SIG-M5 treated with dmso at 0.1 percent for 504 hours (cell line): ENCODE data around the gene SELENOM.
"Not testable (repeated sequence)": the region's sequence is repeated elsewhere in the genome, so short reads cannot be mapped to it uniquely, and the experiment has no call there.

Experiments
- DNase-seq: peaks from one replicate; lab custom pipeline; 2025; ENCODE audit not compliant: unreplicated experiment; lab: John Stamatoyannopoulos, UW

SELENOM gene

DNA sequence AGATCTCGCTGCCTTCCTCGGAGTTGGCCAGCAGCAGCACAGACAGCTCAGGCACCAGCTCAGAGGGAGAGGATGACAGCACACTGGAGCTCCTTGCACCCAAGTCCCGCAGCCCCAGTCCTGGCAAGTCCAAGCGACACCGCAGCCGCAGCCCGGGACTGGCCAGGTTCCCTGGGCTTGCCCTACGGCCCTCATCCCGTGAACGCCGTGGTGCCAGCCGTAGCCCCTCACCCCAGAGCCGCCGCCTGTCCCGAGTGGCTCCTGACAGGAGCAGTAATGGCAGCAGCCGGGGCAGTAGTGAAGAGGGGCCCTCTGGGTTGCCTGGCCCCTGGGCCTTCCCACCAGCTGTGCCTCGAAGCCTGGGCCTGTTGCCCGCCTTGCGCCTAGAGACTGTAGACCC, 26.5 kb upstream of the SELENOM start:
- no peak for DNase-seq

DNA sequence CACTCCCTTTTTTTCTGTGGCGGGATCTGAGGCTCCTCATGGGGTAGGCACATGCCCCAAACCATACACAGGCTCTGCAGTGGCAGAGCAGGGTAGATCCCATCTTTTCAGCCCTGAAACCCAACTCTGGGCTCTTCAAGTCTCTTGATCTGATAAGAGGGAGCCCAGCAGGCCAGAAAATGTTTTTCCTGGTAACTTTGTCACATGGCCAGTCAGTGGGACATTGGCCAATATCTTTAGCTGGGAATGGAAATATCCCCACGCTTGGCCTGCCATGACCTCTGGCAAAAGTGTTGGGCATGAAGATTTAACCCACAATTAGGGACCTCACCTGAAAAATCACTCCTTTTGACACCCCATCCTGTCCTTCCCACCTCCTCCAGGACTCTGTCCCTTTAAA, 23.5 kb upstream of the SELENOM start:
- DNase-seq: no peak

DNA sequence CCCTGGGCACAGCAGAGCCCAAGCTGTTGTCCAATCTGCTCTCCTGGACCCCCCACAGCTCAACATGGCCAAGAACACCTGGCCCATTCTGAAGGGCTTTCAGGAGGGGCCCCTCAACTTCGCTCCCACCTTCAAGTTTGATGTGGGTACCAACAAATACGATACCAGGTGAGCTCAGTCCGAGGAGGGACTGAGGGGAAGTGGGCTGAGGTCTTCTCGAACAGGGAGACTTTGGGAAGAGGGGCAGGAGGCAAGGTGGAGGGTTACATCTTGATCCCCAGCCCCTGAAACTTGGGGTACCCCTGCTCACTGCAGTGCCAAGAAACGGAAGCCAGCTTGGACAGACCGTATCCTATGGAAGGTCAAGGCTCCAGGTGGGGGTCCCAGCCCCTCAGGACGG, 20.8 kb upstream of the SELENOM start:
- DNase-seq: no peak

DNA sequence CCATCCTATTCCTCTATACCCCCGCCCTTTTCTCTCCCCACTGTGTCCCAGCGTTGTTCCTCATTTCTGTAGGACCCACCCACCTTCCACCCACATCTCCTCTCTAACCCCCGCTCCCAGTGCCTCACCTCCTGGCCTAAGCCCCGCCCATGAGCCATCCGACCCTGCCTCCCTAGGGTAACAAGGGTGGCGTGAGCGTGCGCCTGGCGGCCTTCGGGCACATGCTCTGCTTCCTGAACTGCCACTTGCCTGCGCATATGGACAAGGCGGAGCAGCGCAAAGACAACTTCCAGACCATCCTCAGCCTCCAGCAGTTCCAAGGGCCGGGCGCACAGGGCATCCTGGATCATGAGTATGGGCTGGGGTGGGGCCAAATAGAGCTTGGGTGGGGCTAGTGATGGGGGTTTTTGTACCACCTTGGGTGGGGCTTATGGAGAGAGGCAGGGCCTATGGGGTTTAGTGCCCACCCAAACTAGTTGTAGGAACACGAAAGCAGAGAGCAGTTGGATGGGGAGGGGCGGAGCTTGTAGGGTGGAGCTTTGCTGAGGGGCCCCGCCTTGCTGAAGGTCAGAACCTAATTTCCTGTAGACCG, 19.9 kb upstream of the SELENOM start:
- DNase-seq: no peak

DNA sequence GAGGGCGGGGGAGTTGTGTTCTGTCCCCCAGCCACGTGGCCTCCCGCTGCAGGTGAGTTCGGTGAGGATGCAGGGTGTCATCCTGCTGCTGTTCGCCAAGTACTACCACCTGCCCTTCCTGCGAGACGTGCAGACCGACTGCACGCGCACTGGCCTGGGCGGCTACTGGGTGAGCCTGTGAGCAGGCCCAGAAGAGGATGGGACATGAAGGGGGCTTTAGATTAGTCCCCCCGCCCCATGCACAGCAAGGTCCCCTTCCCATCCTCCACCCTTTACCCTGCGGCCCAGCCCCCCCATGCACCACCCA, 19.5 kb upstream of the SELENOM start:
- no peak for DNase-seq

DNA sequence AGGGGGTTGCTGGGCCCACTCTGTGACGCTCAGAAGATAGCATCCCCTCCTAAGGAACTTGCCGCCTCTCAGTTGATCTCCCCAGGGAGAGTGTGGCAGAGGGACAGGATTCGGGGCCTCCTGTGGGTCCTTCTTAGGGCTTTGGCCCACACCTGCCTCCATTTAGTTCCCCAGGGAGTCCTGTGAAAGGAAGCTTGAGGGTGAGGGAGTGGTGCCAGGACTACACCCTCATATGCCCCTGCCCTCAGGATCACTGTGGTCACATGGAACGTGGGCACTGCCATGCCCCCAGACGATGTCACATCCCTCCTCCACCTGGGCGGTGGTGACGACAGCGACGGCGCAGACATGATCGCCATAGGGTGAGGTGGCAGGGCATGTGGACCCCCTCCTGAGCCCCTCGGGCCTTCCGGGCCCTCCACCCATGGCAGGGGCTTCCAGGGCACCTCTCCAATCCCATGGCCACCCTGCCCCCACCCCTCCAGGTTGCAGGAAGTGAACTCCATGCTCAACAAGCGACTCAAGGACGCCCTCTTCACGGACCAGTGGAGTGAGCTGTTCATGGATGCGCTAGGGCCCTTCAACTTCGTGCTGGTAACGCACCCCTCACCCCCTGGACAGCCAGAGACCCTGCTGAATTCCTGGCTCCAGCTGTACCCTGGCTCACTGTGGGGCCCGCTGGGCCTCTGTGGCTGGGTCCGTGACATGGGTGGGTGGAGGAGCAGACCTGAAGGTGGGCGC, 18.9 kb upstream of the SELENOM start:
- DNase-seq: no peak

DNA sequence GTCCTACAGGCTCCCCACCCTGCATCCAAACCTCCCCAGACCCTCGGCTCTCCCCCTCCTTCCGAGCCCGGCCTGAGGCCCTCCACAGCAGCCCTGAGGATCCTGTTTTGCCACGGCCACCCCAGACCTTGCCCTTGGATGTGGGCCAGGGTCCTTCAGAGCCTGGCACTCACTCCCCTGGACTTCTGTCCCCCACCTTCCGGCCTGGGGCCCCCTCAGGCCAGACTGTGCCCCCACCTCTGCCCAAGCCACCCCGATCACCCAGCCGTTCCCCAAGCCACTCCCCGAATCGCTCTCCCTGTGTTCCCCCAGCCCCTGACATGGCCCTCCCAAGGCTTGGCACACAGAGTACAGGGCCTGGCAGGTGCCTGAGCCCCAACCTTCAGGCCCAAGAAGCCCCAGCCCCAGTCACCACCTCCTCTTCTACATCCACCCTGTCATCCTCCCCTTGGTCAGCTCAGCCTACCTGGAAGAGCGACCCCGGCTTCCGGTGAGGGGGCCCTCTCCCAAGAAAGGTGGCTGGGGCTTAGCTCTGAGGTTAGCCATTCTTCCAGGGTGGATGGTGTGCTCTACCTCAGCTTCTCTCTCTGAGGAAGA, 18.3 kb upstream of the SELENOM start:
- DNase-seq: no peak

DNA sequence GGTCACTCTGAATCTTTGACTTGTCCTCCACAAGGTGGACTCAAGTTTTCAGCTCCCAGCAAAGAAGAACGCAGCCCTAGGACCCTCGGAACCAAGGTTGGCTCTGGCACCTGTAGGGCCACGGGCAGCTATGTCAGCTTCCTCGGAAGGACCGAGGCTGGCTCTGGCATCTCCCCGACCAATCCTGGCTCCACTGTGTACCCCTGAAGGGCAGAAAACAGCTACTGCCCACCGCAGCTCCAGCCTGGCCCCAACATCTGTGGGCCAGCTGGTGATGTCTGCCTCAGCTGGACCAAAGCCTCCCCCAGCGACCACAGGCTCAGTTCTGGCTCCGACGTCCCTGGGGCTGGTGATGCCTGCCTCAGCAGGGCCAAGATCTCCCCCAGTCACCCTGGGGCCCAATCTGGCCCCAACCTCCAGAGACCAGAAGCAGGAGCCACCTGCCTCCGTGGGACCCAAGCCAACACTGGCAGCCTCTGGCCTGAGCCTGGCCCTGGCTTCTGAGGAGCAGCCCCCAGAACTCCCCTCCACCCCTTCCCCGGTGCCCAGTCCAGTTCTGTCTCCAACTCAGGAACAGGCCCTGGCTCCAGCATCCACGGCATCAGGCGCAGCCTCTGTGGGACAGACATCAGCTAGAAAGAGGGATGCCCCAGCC, 17.6 kb upstream of the SELENOM start:
- no peak for DNase-seq

DNA sequence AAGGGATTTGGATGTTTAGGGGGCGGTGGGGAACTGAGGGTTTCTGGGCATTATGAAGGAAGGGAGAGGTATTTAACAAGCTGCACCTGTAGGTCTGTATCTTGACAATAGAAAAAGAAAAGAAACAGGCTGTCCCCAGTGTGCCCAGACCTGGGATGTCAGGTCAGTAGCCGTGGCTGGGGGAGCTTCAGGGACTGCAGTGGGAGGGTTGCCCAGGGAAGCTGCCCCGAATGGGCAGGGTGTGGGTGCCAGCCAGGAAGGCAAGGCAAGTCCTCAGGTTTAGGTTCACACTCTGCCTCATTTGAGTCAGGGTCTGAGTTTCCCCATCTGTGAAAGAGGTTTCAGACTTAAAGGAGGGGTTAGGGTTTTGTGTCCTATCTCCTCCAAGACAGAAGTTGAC, 16.9 kb upstream of the SELENOM start:
- DNase-seq: no peak

DNA sequence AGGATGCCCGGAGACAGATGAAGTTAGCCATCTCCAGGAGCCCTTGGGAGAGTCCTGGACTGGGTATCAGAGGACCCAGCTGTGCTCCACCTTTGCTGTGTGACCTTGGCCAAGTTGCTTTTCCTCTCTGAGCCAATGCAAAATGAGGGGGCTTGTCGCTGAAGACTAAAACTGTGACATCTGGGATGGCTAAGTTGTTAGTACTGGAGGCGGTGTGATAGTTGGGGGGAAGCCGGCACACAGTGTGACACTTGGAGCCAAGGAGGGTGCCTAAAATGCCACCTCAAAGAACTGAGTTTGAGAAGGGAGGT, 15.9 kb upstream of the SELENOM start:
- no peak for DNase-seq

DNA sequence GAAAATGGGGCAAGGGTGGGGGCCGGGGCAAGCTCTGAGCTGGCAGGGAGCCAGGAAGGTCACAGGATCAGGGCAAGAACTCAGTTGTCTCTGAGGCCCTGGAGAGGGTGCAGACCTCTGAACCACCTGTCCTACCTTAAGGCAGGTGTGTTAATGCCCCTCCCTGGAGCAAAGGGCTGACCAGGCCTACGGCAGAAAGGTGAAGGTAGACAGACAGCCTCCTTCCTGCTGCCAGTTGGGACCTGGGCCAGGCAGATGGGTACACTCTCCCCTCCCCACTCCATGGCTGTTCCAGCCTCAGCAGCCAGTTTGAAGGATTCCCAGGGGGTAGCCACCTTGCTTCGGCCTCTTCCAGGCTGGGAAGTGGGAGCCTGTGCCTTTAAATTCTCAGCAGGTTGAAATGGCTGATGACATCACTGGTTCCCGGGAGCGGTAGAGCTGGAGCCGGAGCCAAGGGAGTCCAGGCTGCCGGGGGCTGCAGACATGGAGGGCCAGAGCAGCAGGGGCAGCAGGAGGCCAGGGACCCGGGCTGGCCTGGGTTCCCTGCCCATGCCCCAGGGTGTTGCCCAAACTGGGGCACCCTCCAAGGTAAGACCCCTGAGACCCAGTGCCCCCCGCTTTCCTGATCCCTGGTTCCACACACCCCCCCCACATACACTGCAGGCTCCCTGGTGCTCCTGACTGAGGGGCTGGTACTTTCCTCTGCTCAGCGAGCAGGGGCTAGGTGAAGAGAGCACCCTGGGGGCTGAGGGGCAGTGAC, 15.3 kb upstream of the SELENOM start, which contains the start of gene INPP5J:
TSS of gene INPP5J (plus strand) at position 435 of the 760 bp plus-strand sequence. CDS start at position 484, 49 bp downstream.
- DNase-seq: no peak

DNA sequence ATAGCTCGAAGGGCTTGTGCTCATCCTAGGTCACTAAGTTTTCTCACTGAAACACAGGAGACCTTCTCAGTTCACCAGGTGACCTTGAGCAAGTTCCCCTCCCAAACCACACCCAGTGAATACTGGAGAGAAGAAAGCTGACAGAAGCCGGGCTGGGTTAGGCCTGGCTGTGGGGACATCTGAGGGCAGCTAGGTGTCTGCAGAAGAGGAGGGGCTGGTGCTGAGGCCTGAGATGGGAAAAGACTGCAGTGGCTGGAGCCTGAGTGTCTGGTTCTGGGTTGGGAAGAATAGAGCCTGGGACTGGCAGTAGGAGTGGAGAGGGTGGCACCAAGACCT, 14.8 kb upstream of the SELENOM start:
- DNase-seq: no peak

DNA sequence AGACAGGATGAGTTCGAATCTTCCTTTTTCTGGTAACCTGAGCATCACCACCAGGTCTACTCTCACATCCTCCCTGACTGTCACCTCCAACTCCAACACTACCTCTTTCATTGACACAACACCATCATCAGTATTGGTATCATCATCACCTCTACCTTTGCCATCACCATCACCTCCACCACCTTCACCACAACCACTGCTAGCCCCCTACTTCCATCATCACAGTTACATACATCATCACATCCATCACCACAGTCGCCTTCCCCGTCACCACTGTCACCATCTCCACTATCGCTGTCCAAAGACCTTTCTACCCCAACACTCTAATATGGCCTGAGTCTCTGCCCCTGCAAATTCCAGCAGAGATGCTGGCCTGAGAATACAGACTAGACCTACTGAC, 14.0 kb upstream of the SELENOM start:
- no peak for DNase-seq

DNA sequence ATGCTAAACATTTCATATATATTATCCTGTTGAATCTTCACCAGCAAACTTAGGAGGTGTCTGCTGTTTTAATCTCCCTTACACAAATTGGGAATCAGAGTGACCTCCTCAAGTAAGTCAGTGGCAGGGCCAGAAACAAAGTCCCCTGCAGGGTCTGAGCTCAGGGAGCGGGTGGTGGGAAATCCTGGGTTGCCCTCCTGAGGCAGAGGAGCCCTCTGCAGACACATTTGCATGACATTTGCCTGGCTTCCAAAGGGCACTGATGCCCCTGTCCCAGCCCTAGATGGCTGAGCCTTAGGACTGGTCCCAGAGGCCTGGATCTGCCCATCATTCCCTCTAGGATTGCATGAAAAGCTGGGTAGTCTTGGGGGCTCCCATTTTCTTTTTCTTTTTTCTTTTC, 13.3 kb upstream of the SELENOM start:
- DNase-seq: no peak

DNA sequence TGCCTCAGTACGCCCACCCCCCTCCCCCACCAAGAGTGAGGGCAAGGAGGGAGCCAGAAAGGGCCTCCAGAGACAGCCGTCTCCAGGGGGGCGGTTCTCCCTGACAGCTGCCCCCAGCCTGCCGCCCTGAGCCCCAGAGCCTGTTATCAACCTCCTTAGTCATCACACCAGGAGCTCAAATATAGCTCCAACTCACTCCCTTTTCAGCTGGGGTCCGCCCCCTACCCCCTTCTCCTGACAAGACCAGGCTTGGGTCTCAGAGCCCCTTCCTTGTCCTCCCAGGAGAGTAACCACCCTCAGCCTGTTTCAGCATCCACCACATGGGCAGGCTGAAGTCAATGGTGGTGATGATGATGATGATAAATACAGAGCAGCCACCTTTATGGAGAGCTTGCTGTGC, 12.9 kb upstream of the SELENOM start:
- DNase-seq: no peak

DNA sequence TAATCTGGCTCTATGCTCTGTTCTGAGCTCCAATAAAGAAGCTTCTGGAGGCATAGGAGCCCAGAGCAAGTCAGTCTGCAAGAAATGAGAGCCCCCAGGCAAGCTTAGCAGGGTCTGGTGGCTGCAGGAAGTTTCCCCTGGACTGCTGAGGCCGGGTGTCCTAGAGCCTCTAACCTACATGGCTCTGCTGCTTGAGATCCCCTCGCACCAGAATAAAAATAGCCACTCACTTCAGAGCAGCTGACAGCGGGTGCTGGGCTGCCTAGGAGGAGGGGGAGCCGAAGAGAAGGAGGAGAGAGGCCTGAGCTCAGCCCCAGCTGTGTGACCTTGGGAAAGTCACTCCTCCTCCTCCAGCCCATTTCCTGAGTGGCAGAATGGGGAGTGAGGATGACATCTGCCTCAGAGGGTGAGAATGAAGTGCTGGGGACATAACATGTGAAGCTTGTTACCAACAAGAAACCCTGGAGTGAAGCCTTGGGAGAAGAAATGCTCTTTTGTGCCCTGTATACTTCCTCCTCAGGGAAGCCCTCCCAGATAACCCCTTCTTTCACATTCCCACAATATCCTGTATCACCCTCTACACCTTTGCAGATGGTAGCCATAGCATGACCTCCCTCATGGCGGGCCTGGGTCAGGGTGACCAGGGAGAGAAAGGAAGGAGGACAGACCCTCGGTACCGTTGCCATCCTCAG, 11.8 kb upstream of the SELENOM start:
- no peak for DNase-seq

DNA sequence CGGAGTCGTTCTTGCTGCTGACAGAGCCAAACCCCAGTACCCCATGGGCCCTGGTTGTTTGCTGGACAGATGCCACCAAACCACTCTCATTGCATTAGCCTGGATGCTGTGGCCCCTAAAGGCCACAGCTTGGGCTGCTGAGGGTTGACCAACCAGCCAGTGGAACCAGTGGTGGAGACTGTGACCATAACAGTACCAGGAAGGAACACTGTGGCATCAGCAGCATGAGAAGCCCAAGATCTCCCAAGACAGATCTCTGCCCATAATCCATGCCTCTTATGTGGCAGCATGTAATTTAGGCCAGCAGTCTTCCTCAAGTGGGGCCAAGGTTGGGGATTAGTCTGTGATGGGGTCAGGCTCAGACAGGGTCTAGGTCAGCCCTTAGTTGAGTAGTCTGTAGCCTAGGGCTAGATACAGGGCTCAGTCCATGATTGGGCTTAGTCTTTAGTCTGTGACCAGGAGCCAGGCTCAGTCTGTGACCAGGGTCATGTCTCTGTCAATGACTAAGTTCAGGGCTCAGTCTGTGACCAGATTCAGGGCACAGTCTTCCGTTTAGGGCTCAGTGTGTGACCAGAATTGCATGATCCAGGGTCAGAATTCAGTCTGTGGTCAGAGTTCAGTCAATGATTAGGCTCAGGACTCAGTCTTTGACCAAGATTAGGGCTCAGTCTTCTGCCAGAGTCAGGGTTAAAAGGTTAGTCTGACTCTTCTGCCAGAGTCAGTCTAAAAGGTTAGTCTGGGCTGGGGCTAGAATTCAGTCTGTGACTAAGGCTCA, 10.9 kb upstream of the SELENOM start:
- no peak for DNase-seq

DNA sequence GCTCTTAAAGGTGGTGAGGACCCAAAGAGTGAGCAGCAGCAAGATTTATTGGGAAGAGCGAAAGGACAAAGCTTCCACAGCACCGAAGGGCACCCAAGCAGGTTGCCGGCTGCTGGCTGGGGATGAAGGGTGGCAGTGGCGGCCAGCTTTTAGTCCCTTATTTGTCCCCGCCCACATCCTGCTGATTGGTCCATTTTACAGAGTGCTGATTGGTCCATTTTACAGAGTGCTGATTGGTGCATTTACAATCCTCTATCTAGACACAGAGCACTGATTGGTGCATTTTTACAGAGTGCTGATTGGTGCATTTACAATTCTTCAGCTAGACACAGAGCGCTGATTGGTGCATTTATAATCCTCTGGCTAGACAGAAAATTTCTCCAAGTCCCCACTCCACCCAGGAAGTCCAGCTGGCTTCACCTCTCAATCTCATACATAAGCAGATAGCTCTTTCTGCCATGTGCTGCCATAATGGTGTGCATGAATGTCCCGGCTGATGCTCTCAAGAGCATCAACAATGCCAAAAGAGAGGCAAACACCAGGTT, 5.3 kb upstream of the SELENOM start:
- DNase-seq: not testable (repeated sequence)

DNA sequence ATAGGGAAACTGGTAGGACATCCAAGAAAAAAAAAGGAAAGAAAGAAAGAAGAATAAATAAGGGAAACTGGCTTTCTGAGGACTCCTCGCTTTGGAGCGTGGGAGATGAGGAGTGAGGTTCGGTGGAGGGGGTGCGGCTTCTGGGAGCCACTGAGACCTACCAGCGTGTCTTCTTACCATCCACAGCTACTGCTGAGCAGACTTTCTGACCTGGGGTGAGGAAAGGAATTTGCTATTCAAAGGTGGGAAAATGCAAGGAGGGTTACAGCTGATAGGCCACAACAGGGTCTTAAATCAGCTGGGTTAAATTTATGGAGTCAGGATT, 488 bp upstream of the SELENOM start:
- no peak for DNase-seq

DNA sequence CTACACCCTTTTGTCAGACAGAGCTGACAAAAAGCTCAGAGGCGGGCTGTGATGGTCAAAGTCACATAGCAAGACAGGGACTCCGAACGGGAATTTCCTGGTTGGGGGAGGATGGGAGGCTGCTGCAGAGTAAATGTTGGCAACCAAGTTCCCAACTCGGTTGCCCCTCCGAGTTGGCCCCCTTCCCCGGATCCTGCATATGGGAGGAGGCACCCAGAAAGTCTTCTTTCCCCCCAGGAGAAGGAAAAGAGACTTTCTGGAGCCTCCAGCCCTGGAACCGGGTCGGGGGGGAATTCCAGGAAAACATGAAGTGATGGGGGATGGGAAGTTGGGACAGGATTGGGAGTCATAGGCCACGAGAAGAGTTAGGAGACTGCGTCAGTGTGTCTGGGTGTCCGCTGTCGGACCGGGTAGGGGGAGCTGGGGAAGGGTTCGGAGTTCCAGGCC, 614 bp downstream of the SELENOM start:
- DNase-seq: no peak
